Keratinocyte (primary cell): Measurements from ENCODE around the gene HBQ1. TPM values are rescaled to one million over a fixed set of nuclear protein-coding genes. Genes with fewer than 3 reads are reported as not detected.

Experiments
- DNase-seq: peaks from one replicate; pipeline ENCODE4 v3.0.0-alpha.2; 2011; ENCODE audit warnings: low read depth, missing footprints, low spot score
- FAIRE-seq: peaks from 2 replicates; lab custom pipeline; 2011; peaks lifted over from hg19 to GRCh38; lab: Jason Lieb, UNC
- H2AFZ ChIP-seq: 2 replicates; pipeline ENCODE4 v1.6.0; 2012; ENCODE audit warnings: low read length, control low read depth, inconsistent platforms; ENCODE audit not compliant: control insufficient read depth
- H3K27ac ChIP-seq: 2 replicates; pipeline ENCODE4 v1.5.1; 2011; ENCODE audit warnings: low read length; ENCODE audit not compliant: control insufficient read depth, insufficient read depth
- H3K27me3 ChIP-seq: 3 replicates; pipeline ENCODE4 v1.6.0; 2011; ENCODE audit warnings: low read length; ENCODE audit not compliant: control insufficient read depth, insufficient read depth; ENCODE audit errors: extremely low read depth
- H3K36me3 ChIP-seq, 2 experiments: 2 replicates in 1 of 2; 3 replicates in 1 of 2; pipeline ENCODE4 v1.5.1; 2011; ENCODE audit warnings: low read length in 2 of 2, mild to moderate bottlenecking in 1 of 2; ENCODE audit not compliant: control insufficient read depth in 2 of 2, insufficient read depth in 2 of 2; ENCODE audit errors: extremely low read depth in 1 of 2
- H3K4me1 ChIP-seq: 3 replicates; pipeline ENCODE4 v1.5.1; 2011; ENCODE audit warnings: low read length; ENCODE audit not compliant: control insufficient read depth, insufficient read depth; ENCODE audit errors: extremely low read depth
- H3K4me2 ChIP-seq: 3 replicates; pipeline ENCODE4 v1.6.0; 2011; ENCODE audit warnings: low read depth, low read length; ENCODE audit not compliant: control insufficient read depth, insufficient read depth; ENCODE audit errors: extremely low read depth
- H3K4me3 ChIP-seq, 3 experiments: fragments of 200-600 bp in 1 of 3; sonication (generic) in 1 of 3; 2 replicates in 2 of 3; 3 replicates in 1 of 3; pipeline ENCODE4 v1.5.1; 2011 to 2016; ENCODE audit warnings: low read length in 3 of 3, mild to moderate bottlenecking in 3 of 3, control low read depth in 2 of 3, inconsistent platforms in 1 of 3, low read depth in 1 of 3, mixed read lengths in 1 of 3, mixed run types in 1 of 3, moderate library complexity in 1 of 3; ENCODE audit not compliant: control insufficient read depth in 2 of 3, insufficient read depth in 2 of 3; ENCODE audit errors: extremely low read depth in 1 of 3
- H3K79me2 ChIP-seq: 2 replicates; pipeline ENCODE4 v1.6.0; 2012; ENCODE audit warnings: low read length; ENCODE audit not compliant: control insufficient read depth, insufficient read depth
- H3K9ac ChIP-seq: 3 replicates; pipeline ENCODE4 v1.6.0; 2011; ENCODE audit warnings: low read length; ENCODE audit not compliant: control insufficient read depth, insufficient read depth; ENCODE audit errors: extremely low read depth
- H3K9me1 ChIP-seq: 3 replicates; pipeline ENCODE4 v1.6.0; 2011; ENCODE audit warnings: low read length; ENCODE audit not compliant: control insufficient read depth, insufficient read depth; ENCODE audit errors: extremely low read depth
- H3K9me3 ChIP-seq: 2 replicates; pipeline ENCODE4 v1.5.1; 2012; ENCODE audit warnings: low read depth, low read length; ENCODE audit not compliant: control insufficient read depth
- H4K20me1 ChIP-seq: 3 replicates; pipeline ENCODE4 v1.6.0; 2011; ENCODE audit warnings: low read length; ENCODE audit not compliant: control insufficient read depth, insufficient read depth; ENCODE audit errors: extremely low read depth
- EZH2 ChIP-seq: IDR thresholded peaks from one replicate; pipeline ENCODE4 v1.6.1; 2012; ENCODE audit warnings: inconsistent platforms, mild to moderate bottlenecking, low read length, moderate library complexity
- dilution Hi-C: fragments of 300-500 bp; cut with MboI; formaldehyde crosslinking; loops from one replicate; pipeline ENCODE4 v1.7.0; 2020; ENCODE audit warnings: low sequenced_read_pairs; ENCODE audit not compliant: extremely low pct_ligation_motif_present
- polyA plus RNA-seq, 5 experiments: library from polyadenylated mRNA; depleted of rRNA in 3 of 5; stranded (reverse) in 3 of 5; stranded (forward) in 1 of 5; unstranded in 1 of 5; fragments of >200 nt; gene quantifications; 1 replicate in 1 of 5; 2 replicates in 3 of 5; 3 replicates in 1 of 5; pipeline versions ENCODE4 v1.2.1 to v1.2.3, GENCODE V29; 2011 to 2012; ENCODE audit warnings: missing spikeins in 2 of 5, low read depth in 1 of 5, low replicate concordance in 1 of 5
- TF ChIP-seq, protein P1 (sequence below), 3 experiments: IDR thresholded peaks in 1 of 3; conservative IDR thresholded peaks in 1 of 3; optimal IDR thresholded peaks in 1 of 3; 2 replicates in 2 of 3; 3 replicates in 1 of 3; pipeline versions ENCODE3 to v1.5.1; 2011; ENCODE audit warnings: low read length in 3 of 3, mild to moderate bottlenecking in 3 of 3, moderate library complexity in 2 of 3, control low read depth in 1 of 3, inconsistent platforms in 1 of 3; ENCODE audit not compliant: insufficient read depth in 2 of 3; ENCODE audit errors: extremely low read depth in 1 of 3

Gene HBQ1
- polyA plus RNA-seq, 1 donor (not counting 4 experiments of a cell fraction or from before 2014, with no cell fraction given), result 0.13 TPM

DNA sequence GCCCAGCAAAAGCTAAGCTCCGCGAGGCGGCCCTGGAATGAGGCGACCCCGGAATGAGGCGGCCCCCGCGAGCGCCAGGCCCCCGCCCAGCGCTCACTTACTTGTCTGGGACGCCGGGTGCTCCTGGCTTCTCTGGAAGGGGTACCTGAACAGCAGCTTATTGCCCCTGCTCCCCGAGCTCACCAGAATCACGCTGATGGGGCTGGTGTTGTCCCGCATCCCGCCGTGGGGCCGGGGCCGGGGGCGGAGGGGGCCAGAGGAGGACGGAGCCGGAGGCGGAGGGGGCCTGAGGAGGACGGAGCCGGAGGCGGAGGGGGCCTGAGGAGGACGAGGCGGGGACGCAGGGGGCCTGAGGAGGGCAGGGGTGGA is 42.2 kb upstream of the HBQ1 start:
- Histone ChIP-seq H3K79me2 (peaks cover 40% of the 10 kb centered on the region), H4K20me1 (no peaks in the 10 kb centered on the region), H3K9me3 (no peaks in the 10 kb centered on the region), H3K27me3 (no peaks in the 10 kb centered on the region), H3K9ac (peak overlapping the region; percentile 82), H3K27ac (peak overlapping the region; percentile 52), H3K4me1 (no peaks in the 10 kb centered on the region), H3K4me3 (peak overlapping the region; percentile 66 to 88 (median 73)), H3K9me1 (no peaks in the 10 kb centered on the region), H3K36me3 (peaks cover 0 to 5% of the 10 kb centered on the region in 2 experiments), H3K4me2 (peak overlapping the region; percentile 80), H2AFZ (peak overlapping the region; percentile 60)
- TF ChIP-seq, protein P1, sequence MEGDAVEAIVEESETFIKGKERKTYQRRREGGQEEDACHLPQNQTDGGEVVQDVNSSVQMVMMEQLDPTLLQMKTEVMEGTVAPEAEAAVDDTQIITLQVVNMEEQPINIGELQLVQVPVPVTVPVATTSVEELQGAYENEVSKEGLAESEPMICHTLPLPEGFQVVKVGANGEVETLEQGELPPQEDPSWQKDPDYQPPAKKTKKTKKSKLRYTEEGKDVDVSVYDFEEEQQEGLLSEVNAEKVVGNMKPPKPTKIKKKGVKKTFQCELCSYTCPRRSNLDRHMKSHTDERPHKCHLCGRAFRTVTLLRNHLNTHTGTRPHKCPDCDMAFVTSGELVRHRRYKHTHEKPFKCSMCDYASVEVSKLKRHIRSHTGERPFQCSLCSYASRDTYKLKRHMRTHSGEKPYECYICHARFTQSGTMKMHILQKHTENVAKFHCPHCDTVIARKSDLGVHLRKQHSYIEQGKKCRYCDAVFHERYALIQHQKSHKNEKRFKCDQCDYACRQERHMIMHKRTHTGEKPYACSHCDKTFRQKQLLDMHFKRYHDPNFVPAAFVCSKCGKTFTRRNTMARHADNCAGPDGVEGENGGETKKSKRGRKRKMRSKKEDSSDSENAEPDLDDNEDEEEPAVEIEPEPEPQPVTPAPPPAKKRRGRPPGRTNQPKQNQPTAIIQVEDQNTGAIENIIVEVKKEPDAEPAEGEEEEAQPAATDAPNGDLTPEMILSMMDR (optimal IDR thresholded peaks at IDR 0.05 in 1 of 3, IDR thresholded peaks at IDR 0.05 in 1 of 3, conservative IDR thresholded peaks at IDR 0.05 in 1 of 3; ENCODE audit: extremely low read depth in 1 of 3, insufficient read depth in 2 of 3, low read length in 3 of 3), result no peak
- TF ChIP-seq EZH2, result no peak
- DNase-seq, result no peak
- FAIRE-seq, result no peak
- dilution Hi-C loops, result no loop called here

DNA sequence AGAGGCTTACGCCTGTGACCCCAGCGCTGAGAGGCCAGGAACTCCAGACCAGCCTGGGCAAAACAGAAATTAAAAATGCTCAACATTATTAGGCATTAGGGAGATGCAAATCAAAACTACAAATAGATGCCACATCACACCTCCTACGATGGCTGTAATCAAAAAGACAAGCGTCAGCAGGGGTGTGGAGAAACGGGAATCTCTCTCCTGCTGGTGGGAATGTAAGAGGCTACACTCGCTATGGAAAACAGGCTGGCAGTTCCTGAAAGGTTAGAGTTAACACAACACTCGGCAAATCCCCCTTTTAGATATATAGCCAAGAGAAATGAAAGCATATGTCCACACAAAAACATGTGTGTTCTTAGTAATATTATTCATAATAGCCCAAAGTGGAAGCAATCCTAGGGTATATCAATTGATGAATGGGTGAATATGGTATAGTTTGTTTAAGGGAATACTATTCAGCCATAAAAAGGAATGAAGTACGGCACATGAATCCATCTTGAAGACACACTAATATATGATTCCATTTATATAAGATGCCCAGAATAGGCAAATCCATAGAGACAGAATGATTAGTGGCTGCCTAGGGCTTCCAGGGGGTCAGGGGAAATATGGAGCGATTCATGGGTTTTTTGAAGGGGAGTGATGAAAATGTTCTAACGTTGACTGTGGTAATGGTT is 39.9 kb upstream of the HBQ1 start:
- H3K27ac ChIP-seq, result no peak overlapping the region

More for the DNA sequence above, 39.9 kb upstream of the HBQ1 start:
- Histone ChIP-seq H3K4me3 (no peak overlapping the region), H3K9ac (no peak overlapping the region), H3K9me1 (no peaks in the 10 kb centered on the region), H3K27me3 (no peaks in the 10 kb centered on the region), H3K36me3 (peaks cover 0 to 3% of the 10 kb centered on the region in 2 experiments), H3K4me2 (no peak overlapping the region), H3K4me1 (no peaks in the 10 kb centered on the region), H3K79me2 (peaks cover 22% of the 10 kb centered on the region), H3K9me3 (no peaks in the 10 kb centered on the region), H4K20me1 (no peaks in the 10 kb centered on the region), H2AFZ (no peak overlapping the region)
- TF ChIP-seq, protein P1 (optimal IDR thresholded peaks at IDR 0.05 in 1 of 3, IDR thresholded peaks at IDR 0.05 in 1 of 3, conservative IDR thresholded peaks at IDR 0.05 in 1 of 3; ENCODE audit: extremely low read depth in 1 of 3, insufficient read depth in 2 of 3, low read length in 3 of 3), result no peak
- no peak for TF ChIP-seq EZH2
- FAIRE-seq (no peak), DNase-seq (no peak)
- dilution Hi-C loops, result no loop called here
